ENCODE measurements around the gene INMT. TPM values are rescaled to one million over a fixed set of nuclear protein-coding genes. Genes with fewer than 3 reads are reported as not detected.

The INMT gene
- total and polyA plus RNA-seq, 10 of the 15 experiments (the other 5 are each of a cell fraction or from before 2014, with no cell fraction given), result 0.03 to 0.20 (median 0.10) TPM; not detected in 7

- H4K20me1 ChIP-seq (ENCODE audit: control insufficient read depth, insufficient read depth), result no peaks in the 10 kb centered on the region
- no peaks in the 10 kb centered on the region for H3K36me3 ChIP-seq (ENCODE audit: control insufficient read depth in 2 of 2, insufficient read depth in 2 of 2, low read length in 1 of 2)
- H3K79me2 ChIP-seq (ENCODE audit: control insufficient read depth, insufficient read depth, low read length), result no peaks in the 10 kb centered on the region
- H3K4me1 ChIP-seq (ENCODE audit: control insufficient read depth, insufficient read depth, low read length), result peaks cover 18% of the 10 kb centered on the region
- no peak overlapping the region for H3K9ac ChIP-seq (ENCODE audit: control insufficient read depth, insufficient read depth, low read length)
- 20% methylated on average over 6 of the region's 6 CpGs for WGBS (ENCODE audit: insufficient coverage, insufficient replicate concordance, low lambda C conversion rate, missing lambda C conversion rate)
- H2AFZ ChIP-seq (ENCODE audit: control insufficient read depth, low read depth, low read length), result no peak overlapping the region; the same call in 1 of the 2 replicates
- ChIA-PET POLR2A (no interaction called here), SMC1A (ENCODE audit: uncharacterized antibody, unreplicated experiment) (interaction anchor here (1.6 to 2.1 kb wide), 3 partner anchors 172 to 322 kb away, joined by 3 to 10 read pairs (median 4); no protein-coding TSS in a partner anchor), CTCF (interaction anchor here (0.9 to 5.2 kb wide), 7 partner anchors 108 to 333 kb away, joined by 3 to 35 read pairs (median 8); no protein-coding TSS in a partner anchor), RAD21 (ENCODE audit: unreplicated experiment) (interaction anchor here (1.3 to 1.6 kb wide), 2 partner anchors 173 to 177 kb away, joined by 6 to 7 read pairs; no protein-coding TSS in a partner anchor)
- FAIRE-seq (peak; percentile 81), ATAC-seq (peak; percentile 77), DNase-seq (ENCODE audit: low read depth, low spot score) (peak; percentile 21)
- H3K27me3 ChIP-seq (replicated peaks in 1 of 2; ENCODE audit: control insufficient read depth in 2 of 2, insufficient read depth in 2 of 2, low read length in 1 of 2), result no peaks in the 10 kb centered on the region
- in situ Hi-C loops (cut with MboI) (loop anchor here (5.0 kb wide), 2 partner anchors 176 to 321 kb away; no protein-coding TSS in a partner anchor), intact Hi-C loops (cut with micrococcal nuclease; ENCODE audit: unreplicated experiment) (loop anchor here (1.0 to 2.0 kb wide), 3 partner anchors 174 to 321 kb away; no protein-coding TSS in a partner anchor)
- H3K4me3 ChIP-seq, result no peak overlapping the region
- no peak overlapping the region for H3K27ac ChIP-seq (ENCODE audit: control insufficient read depth, insufficient read depth)
- no peaks in the 10 kb centered on the region for H3K9me3 ChIP-seq (replicated peaks; ENCODE audit: control insufficient read depth, insufficient read depth, low read length)
- BruUV-seq (replicated peaks), result no TSS peak
- TF ChIP-seq POU2F2 (IDR thresholded peaks at IDR 0.05; ENCODE audit: borderline replicate concordance, low read depth, low read length), result 0 out of 3 replicates have a peak, but pooled peaks have one; percentile 19
- peak; percentile 69 for TF ChIP-seq SMC3 (IDR thresholded peaks at IDR 0.05; ENCODE audit: borderline replicate concordance, low read length)
- TF ChIP-seq MAX (IDR thresholded peaks at IDR 0.05; ENCODE audit: low read depth, low read length), result no peak
- 0 out of 2 replicates have a peak, but pooled peaks have one; percentile 0 for TF ChIP-seq STAT3 (IDR thresholded peaks at IDR 0.05; ENCODE audit: low read depth, low read length)
- TF ChIP-seq FOXM1 (IDR thresholded peaks at IDR 0.05; ENCODE audit: low read depth, low read length), result no peak
- 0 out of 2 replicates have a peak, but pooled peaks have one; percentile 6 for TF ChIP-seq SIN3A (IDR thresholded peaks at IDR 0.05; ENCODE audit: low read depth, low read length)
- peak; percentile 60 to 91 (median 73) for TF ChIP-seq CTCF (IDR thresholded peaks at IDR 0.05 in 2 of 3, conservative IDR thresholded peaks at IDR 0.05 in 1 of 3; ENCODE audit: control insufficient read depth in 2 of 3, extremely low read depth in 1 of 3, insufficient read depth in 1 of 3, low read depth in 3 of 3, low read length in 3 of 3)
- peak; percentile 83 for TF ChIP-seq RAD21 (IDR thresholded peaks at IDR 0.05; ENCODE audit: insufficient read depth, low read depth, low read length)
- no peak overlapping the region for H3K4me2 ChIP-seq (ENCODE audit: control insufficient read depth, insufficient read depth)
These were observed 48.9 kb downstream of the INMT start for GRCh38 chr7:30800785-30801252.
